Hepatocyte (in vitro differentiated cells): ENCODE measurements around the gene MCOLN3. TPM values are rescaled to one million over a fixed set of nuclear protein-coding genes. Genes with fewer than 3 reads are reported as not detected.

Source experiments
- DNase-seq: peaks from one replicate; pipeline ENCODE4 v3.0.0-alpha.2; 2016; ENCODE audit warnings: low spot score
- H2AFZ ChIP-seq: fragments of 200-600 bp; sonication (generic); 2 replicates; pipeline ENCODE4 v1.6.0; 2016; ENCODE audit warnings: antibody characterized with exemption, mild to moderate bottlenecking
- H3K27ac ChIP-seq: fragments of 200-600 bp; sonication (generic); 2 replicates; pipeline ENCODE4 v1.5.1; 2016; ENCODE audit warnings: mild to moderate bottlenecking
- H3K27me3 ChIP-seq: fragments of 200-600 bp; sonication (generic); 2 replicates; pipeline ENCODE4 v1.6.1; 2016
- H3K36me3 ChIP-seq: fragments of 200-600 bp; sonication (generic); replicated peaks from 2 replicates; pipeline ENCODE4 v1.5.1; 2016; ENCODE audit warnings: low read depth; ENCODE audit not compliant: insufficient read depth
- H3K4me1 ChIP-seq: fragments of 200-600 bp; sonication (generic); 2 replicates; pipeline ENCODE4 v1.5.1; 2016; ENCODE audit warnings: mild to moderate bottlenecking, moderate library complexity; ENCODE audit not compliant: insufficient read depth
- H3K4me2 ChIP-seq: fragments of 200-600 bp; sonication (generic); 2 replicates; pipeline ENCODE4 v1.6.0; 2016
- H3K4me3 ChIP-seq: fragments of 200-600 bp; sonication (generic); 2 replicates; pipeline ENCODE4 v1.5.1; 2016; ENCODE audit warnings: mild to moderate bottlenecking
- H3K79me2 ChIP-seq: fragments of 200-600 bp; sonication (generic); 2 replicates; pipeline ENCODE4 v1.6.0; 2017; ENCODE audit warnings: mild to moderate bottlenecking
- H3K9me2 ChIP-seq: fragments of 200-600 bp; sonication (generic); replicated peaks from 2 replicates; pipeline ENCODE4 v1.6.0; 2017; ENCODE audit warnings: mild to moderate bottlenecking; ENCODE audit not compliant: insufficient read depth
- H3K9me3 ChIP-seq: fragments of 200-600 bp; sonication (generic); 2 replicates; pipeline ENCODE4 v1.5.1; 2016; ENCODE audit warnings: low read depth, mild to moderate bottlenecking
- H4K20me1 ChIP-seq: fragments of 200-600 bp; sonication (generic); 2 replicates; pipeline ENCODE4 v1.6.0; 2016; ENCODE audit warnings: mild to moderate bottlenecking; ENCODE audit not compliant: insufficient read depth, poor library complexity, severe bottlenecking
- EZH2 ChIP-seq: fragments of 200-600 bp; sonication (generic); IDR thresholded peaks from 2 replicates; pipeline ENCODE4 v1.6.1; 2016; ENCODE audit warnings: antibody characterized with exemption, mild to moderate bottlenecking, borderline replicate concordance
- EZH2phosphoT487 ChIP-seq: fragments of 200-600 bp; sonication (generic); IDR thresholded peaks from one replicate; pipeline ENCODE4 v1.6.1; 2018; ENCODE audit warnings: antibody characterized with exemption, mild to moderate bottlenecking, low read depth, moderate library complexity; ENCODE audit not compliant: unreplicated experiment, severe bottlenecking
- WGBS: methylation state at CpG from one replicate; pipeline ENCODE4 v1.1.6; 2016; ENCODE audit warnings: low lambda C conversion rate; ENCODE audit errors: missing lambda C conversion rate; 5-methylcytosine and 5-hydroxymethylcytosine counted together
- polyA plus RNA-seq: library from polyadenylated mRNA; unstranded; fragments of >200 nt; fragmentation: Nextera tagmentation; extraction: Ambion mirVana; gene quantifications from 2 replicates; pipeline ENCODE4 v1.2.1, GENCODE V29; 2016
- total RNA-seq: library from RNA; depleted of rRNA; stranded (reverse); fragments of >200 nt; gene quantifications from 2 replicates; pipeline ENCODE4 v1.2.3, GENCODE V29; 2014
- TF ChIP-seq, protein P1 (sequence below): fragments of 200-600 bp; sonication (generic); IDR thresholded peaks from 2 replicates; pipeline ENCODE4 v1.5.1; 2016; ENCODE audit warnings: antibody characterized with exemption, mild to moderate bottlenecking; ENCODE audit not compliant: poor library complexity

Gene MCOLN3, protein sequence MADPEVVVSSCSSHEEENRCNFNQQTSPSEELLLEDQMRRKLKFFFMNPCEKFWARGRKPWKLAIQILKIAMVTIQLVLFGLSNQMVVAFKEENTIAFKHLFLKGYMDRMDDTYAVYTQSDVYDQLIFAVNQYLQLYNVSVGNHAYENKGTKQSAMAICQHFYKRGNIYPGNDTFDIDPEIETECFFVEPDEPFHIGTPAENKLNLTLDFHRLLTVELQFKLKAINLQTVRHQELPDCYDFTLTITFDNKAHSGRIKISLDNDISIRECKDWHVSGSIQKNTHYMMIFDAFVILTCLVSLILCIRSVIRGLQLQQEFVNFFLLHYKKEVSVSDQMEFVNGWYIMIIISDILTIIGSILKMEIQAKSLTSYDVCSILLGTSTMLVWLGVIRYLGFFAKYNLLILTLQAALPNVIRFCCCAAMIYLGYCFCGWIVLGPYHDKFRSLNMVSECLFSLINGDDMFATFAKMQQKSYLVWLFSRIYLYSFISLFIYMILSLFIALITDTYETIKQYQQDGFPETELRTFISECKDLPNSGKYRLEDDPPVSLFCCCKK
- total RNA-seq (12.4 and 16.4 TPM in 2 replicates), polyA plus RNA-seq (13.6 and 13.9 TPM in 2 replicates)

DNA sequence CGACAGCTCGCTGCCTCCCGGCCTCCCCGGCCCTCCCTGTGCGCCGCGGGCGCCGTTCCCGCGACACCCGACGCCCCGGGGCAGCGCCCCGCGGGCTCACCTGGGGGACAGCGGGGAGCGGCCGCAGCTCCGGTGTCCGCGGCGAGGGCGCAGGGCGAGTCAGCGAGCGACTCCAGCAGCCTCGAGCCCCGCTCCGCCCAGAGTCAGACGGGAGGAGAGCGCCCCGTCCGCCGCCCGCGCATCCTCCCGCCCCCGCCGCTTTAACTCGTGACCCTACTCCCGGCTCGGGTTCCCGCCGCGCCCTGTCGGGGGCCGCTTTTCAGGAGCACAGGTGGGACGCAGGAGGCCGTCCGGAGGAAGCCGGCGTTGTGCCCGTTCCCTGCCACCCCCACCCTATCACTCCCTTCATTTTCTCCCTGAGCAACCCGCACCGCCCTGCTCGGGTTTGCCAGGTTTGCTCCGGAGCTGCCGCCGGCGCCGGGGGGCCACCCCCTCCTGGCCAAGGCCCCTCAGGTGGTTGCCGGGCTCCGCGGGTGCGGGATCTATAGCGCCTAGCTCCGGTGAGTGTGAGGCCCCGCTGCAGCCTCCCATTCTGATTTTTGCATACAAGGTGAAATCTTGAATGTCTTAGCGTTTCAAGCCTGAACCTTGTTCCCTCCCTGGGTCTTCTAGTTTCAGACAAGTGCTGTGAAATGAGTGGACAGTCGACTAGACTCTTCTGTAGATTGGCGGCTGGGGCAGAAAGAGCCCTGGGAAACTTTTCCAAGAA, at the start of gene MCOLN3:
TSS of gene MCOLN3 (minus strand) at position 205 of the 769 bp plus-strand sequence. CDS start 3,140 bp downstream, outside the sequence.
- no peaks in the 10 kb centered on the region for H3K79me2 ChIP-seq
- TF ChIP-seq, protein P1, sequence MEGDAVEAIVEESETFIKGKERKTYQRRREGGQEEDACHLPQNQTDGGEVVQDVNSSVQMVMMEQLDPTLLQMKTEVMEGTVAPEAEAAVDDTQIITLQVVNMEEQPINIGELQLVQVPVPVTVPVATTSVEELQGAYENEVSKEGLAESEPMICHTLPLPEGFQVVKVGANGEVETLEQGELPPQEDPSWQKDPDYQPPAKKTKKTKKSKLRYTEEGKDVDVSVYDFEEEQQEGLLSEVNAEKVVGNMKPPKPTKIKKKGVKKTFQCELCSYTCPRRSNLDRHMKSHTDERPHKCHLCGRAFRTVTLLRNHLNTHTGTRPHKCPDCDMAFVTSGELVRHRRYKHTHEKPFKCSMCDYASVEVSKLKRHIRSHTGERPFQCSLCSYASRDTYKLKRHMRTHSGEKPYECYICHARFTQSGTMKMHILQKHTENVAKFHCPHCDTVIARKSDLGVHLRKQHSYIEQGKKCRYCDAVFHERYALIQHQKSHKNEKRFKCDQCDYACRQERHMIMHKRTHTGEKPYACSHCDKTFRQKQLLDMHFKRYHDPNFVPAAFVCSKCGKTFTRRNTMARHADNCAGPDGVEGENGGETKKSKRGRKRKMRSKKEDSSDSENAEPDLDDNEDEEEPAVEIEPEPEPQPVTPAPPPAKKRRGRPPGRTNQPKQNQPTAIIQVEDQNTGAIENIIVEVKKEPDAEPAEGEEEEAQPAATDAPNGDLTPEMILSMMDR: no peak
- TF ChIP-seq EZH2: peak; percentile 62
- H3K4me1 ChIP-seq: no peaks in the 10 kb centered on the region
- no peaks in the 10 kb centered on the region for H4K20me1 ChIP-seq
- H3K4me2 ChIP-seq: peak within 1 kb of the TSS; percentile 97
- H2AFZ ChIP-seq: peak within 1 kb of the TSS; percentile 83
- H3K27me3 ChIP-seq: peaks cover 51% of the 10 kb centered on the region
- H3K9me3 ChIP-seq: no peaks in the 10 kb centered on the region
- H3K4me3 ChIP-seq: peak within 1 kb of the TSS; percentile 80
- H3K9me2 ChIP-seq: no peaks in the 10 kb centered on the region
- peak; percentile 75 for DNase-seq
- H3K36me3 ChIP-seq: no peaks in the 10 kb centered on the region
- H3K27ac ChIP-seq: peak within 1 kb of the TSS; percentile 83
- under 1% methylated on average over 28 of the region's 73 CpGs for WGBS

DNA sequence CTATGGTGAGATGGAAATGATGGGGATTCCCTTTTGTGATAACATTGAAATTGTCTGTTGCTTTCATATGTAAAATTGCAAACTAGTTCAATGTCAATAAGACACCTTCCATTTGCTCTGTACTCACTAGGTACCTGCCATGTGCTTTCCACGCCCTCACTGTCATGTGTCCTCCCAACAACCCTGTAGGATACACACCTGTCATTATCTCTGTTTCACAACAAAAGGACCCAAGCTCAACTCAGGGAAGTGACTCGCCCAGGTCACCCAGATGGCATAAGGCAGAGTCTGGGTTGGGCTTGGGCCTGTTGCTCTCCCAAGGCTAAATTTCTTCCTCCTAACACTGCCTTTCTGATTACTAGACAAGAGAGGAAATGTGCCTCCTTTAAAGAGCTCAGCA, 45.3 kb upstream of the MCOLN3 start:
- DNase-seq: no peak
- no peaks in the 10 kb centered on the region for H3K79me2 ChIP-seq
- H3K27me3 ChIP-seq: no peaks in the 10 kb centered on the region
- no peak overlapping the region for H3K27ac ChIP-seq
- 82% methylated on average over 2 of the region's 2 CpGs for WGBS
- no peak overlapping the region for H3K4me2 ChIP-seq
- TF ChIP-seq EZH2phosphoT487 (no peak), EZH2 (no peak)
- H3K9me2 ChIP-seq: no peaks in the 10 kb centered on the region
- H2AFZ ChIP-seq: no peak overlapping the region
- no peaks in the 10 kb centered on the region for H3K36me3 ChIP-seq
- H4K20me1 ChIP-seq: no peaks in the 10 kb centered on the region
- H3K4me1 ChIP-seq: no peaks in the 10 kb centered on the region
- no peaks in the 10 kb centered on the region for H3K9me3 ChIP-seq
- no peak overlapping the region for H3K4me3 ChIP-seq

DNA sequence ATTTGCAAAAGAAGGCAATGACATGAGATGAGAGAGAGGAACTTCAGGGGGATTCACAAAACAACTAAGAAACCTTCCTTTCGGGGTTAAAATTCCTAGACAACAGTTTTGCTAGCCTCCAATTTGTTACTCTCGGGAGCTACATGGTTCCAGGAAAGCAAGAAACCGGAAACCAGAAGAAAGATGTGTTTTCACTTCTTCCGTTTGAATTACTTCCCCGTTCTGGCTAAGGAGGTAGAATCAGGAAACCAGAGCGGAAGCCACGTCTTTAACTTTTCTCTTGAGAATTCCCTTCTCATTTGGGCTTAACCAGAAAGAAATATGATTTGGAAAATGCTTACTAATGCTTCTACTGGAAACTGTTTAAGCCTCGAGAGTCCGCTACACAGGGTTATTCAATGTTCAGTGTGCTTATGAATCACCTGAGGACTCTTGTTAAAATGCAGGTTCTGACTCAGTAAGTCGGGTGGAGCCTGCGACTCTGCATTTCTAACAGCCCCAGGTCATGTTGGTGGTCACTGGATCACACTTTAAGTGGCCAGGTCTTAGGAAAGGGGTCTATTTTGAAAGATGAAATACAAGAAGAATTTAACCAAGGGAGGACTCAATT, 43.5 kb upstream of the MCOLN3 start:
- H3K4me3 ChIP-seq: no peak overlapping the region
- DNase-seq: no peak
- H3K9me3 ChIP-seq: no peaks in the 10 kb centered on the region
- no peaks in the 10 kb centered on the region for H3K79me2 ChIP-seq
- no peaks in the 10 kb centered on the region for H4K20me1 ChIP-seq
- H3K36me3 ChIP-seq: no peaks in the 10 kb centered on the region
- no peak overlapping the region for H2AFZ ChIP-seq
- TF ChIP-seq EZH2phosphoT487: no peak
- no peak for TF ChIP-seq EZH2
- TF ChIP-seq, protein P1: no peak
- no peaks in the 10 kb centered on the region for H3K27me3 ChIP-seq
- no peaks in the 10 kb centered on the region for H3K4me1 ChIP-seq
- WGBS: 66% methylated on average over 11 of the region's 11 CpGs
- H3K4me2 ChIP-seq: peak overlapping the region; percentile 35
- H3K9me2 ChIP-seq: no peaks in the 10 kb centered on the region
- H3K27ac ChIP-seq: no peak overlapping the region
